Measurements from ENCODE around the gene OVOL2. TPM values are rescaled to one million over a fixed set of nuclear protein-coding genes. Genes with fewer than 3 reads are reported as not detected.

The OVOL2 gene
- total RNA-seq, 1 donor from 2014 or later = not detected

GRCh38 chr20:17990278-17990972 is 67.3 kb downstream of the OVOL2 start:
- H3K27ac ChIP-seq (replicated peaks) = no peak overlapping the region
- no peak overlapping the region for H3K4me3 ChIP-seq
- no peak for DNase-seq
- intact Hi-C loops (cut with micrococcal nuclease) = loop anchor here (10.0 kb wide), 1 partner anchor 486 kb away; no protein-coding TSS in a partner anchor
- H3K9me3 ChIP-seq (replicated peaks) = no peaks in the 10 kb centered on the region
- peaks cover 42% of the 10 kb centered on the region for H3K36me3 ChIP-seq
- H3K27me3 ChIP-seq (ENCODE audit: low read depth) = no peaks in the 10 kb centered on the region
- no peak for TF ChIP-seq CTCF (IDR thresholded peaks at IDR 0.05; ENCODE audit: borderline replicate concordance)
- no peaks in the 10 kb centered on the region for H3K4me1 ChIP-seq

GRCh38 chr20:17987988-17988387 is 69.7 kb downstream of the OVOL2 start:
- H3K9me3 ChIP-seq (replicated peaks) = no peaks in the 10 kb centered on the region
- H3K36me3 ChIP-seq = peaks cover 48% of the 10 kb centered on the region
- TF ChIP-seq CTCF (IDR thresholded peaks at IDR 0.05; ENCODE audit: borderline replicate concordance) = no peak
- no peaks in the 10 kb centered on the region for H3K4me1 ChIP-seq
- no peak overlapping the region for H3K27ac ChIP-seq (replicated peaks)
- intact Hi-C loops (cut with micrococcal nuclease) = no loop called here
- no peak overlapping the region for H3K4me3 ChIP-seq
- DNase-seq = no peak
- H3K27me3 ChIP-seq (ENCODE audit: low read depth) = no peaks in the 10 kb centered on the region

GRCh38 chr20:17985388-17986018 is 72.2 kb downstream of the OVOL2 start:
- no peak for DNase-seq
- H3K36me3 ChIP-seq = peaks cover 45% of the 10 kb centered on the region
- no peaks in the 10 kb centered on the region for H3K4me1 ChIP-seq
- no peak for TF ChIP-seq CTCF (IDR thresholded peaks at IDR 0.05; ENCODE audit: borderline replicate concordance)
- H3K9me3 ChIP-seq (replicated peaks) = no peaks in the 10 kb centered on the region
- H3K4me3 ChIP-seq = no peak overlapping the region
- H3K27me3 ChIP-seq (ENCODE audit: low read depth) = no peaks in the 10 kb centered on the region
- H3K27ac ChIP-seq (replicated peaks) = no peak overlapping the region
- intact Hi-C loops (cut with micrococcal nuclease) = no loop called here

- intact Hi-C loops (cut with micrococcal nuclease) = no loop called here
- peaks cover 31% of the 10 kb centered on the region for H3K36me3 ChIP-seq
- DNase-seq = no peak
- H3K9me3 ChIP-seq (replicated peaks) = no peaks in the 10 kb centered on the region
- H3K27me3 ChIP-seq (ENCODE audit: low read depth) = no peaks in the 10 kb centered on the region
- H3K4me3 ChIP-seq = no peak overlapping the region
- no peak overlapping the region for H3K27ac ChIP-seq (replicated peaks)
- H3K4me1 ChIP-seq = peaks cover 30% of the 10 kb centered on the region
- TF ChIP-seq CTCF (IDR thresholded peaks at IDR 0.05; ENCODE audit: borderline replicate concordance) = no peak
Measured at GRCh38 chr20:17976305-17976704, 81.4 kb downstream of the OVOL2 start.

Other genes with a start within 250 kb of the OVOL2 start
- gene SNX5, start 89.1 kb downstream of the OVOL2 start, total RNA-seq = 46.3 TPM
- 13.6 TPM for gene MGME1, start 88.9 kb downstream of the OVOL2 start, total RNA-seq
- 10.7 TPM for gene KAT14, start 79.9 kb upstream of the OVOL2 start, total RNA-seq
- 9.1 TPM for gene PET117, start 79.9 kb upstream of the OVOL2 start, total RNA-seq
- gene ZNF133, start 230.6 kb upstream of the OVOL2 start, total RNA-seq = 7.4 TPM

Measured in left ventricle myocardium inferior (tissue), 1 donor.